Activated naive CD8-positive, alpha-beta T cell treated with anti-CD3 and anti-CD28 coated beads, Interleukin-2, amount 50 U/mL, for 24 hours (primary cell): ENCODE results near the gene CPA5.
A peak's percentile ranks its signal among the peaks of the same experiment; 100 is the strongest.

ENCODE experiments used
- ATAC-seq: fragments of 150-1000 bp; cut with Tn5 transposase; one replicate; pipeline ENCODE4 v1.10.0; 2021
- DNase-seq: peaks from one replicate; pipeline ENCODE4 v3.0.0; 2021
- H3K27ac Mint-ChIP-seq: one replicate; pipeline ENCODE4 v1.8.0; 2021; ENCODE audit warnings: mild to moderate bottlenecking, mixed read lengths
- H3K27me3 Mint-ChIP-seq: one replicate; pipeline ENCODE4 v1.8.0; 2021; ENCODE audit warnings: mixed read lengths
- H3K36me3 Mint-ChIP-seq: one replicate; pipeline ENCODE4 v1.8.0; 2021; ENCODE audit warnings: low read depth, mixed read lengths
- H3K4me1 Mint-ChIP-seq: one replicate; pipeline ENCODE4 v1.8.0; 2021; ENCODE audit warnings: mixed read lengths
- H3K4me3 Mint-ChIP-seq: one replicate; pipeline ENCODE4 v1.8.0; 2021; ENCODE audit warnings: mild to moderate bottlenecking, moderate library complexity, mixed read lengths
- H3K9me3 Mint-ChIP-seq: one replicate; pipeline ENCODE4 v1.8.0; 2021; ENCODE audit warnings: mixed read lengths

CPA5 gene, protein sequence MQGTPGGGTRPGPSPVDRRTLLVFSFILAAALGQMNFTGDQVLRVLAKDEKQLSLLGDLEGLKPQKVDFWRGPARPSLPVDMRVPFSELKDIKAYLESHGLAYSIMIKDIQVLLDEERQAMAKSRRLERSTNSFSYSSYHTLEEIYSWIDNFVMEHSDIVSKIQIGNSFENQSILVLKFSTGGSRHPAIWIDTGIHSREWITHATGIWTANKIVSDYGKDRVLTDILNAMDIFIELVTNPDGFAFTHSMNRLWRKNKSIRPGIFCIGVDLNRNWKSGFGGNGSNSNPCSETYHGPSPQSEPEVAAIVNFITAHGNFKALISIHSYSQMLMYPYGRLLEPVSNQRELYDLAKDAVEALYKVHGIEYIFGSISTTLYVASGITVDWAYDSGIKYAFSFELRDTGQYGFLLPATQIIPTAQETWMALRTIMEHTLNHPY

GRCh38 chr7:130344271-130344866, at the start of gene CPA5:
Gene CPA5, plus strand, starts transcription at chr7:130344816. Its CDS starts 1,670 bp downstream, at chr7:130346486.
- Mint-ChIP-seq H3K9me3 (no peaks in the 10 kb centered on the region), H3K27ac (no peak within 1 kb of the TSS), H3K4me1 (no peaks in the 10 kb centered on the region), H3K36me3 (no peaks in the 10 kb centered on the region), H3K27me3 (no peaks in the 10 kb centered on the region), H3K4me3 (no peak within 1 kb of the TSS)
- DNase-seq (no peak), ATAC-seq (no peak)

- DNase-seq = no peak
- no peak for ATAC-seq
Measured at GRCh38 chr7:130296221-130296951, 48.2 kb upstream of the CPA5 start.

GRCh38 chr7:130297628-130298543, 46.7 kb upstream of the CPA5 start:
- H3K27me3 Mint-ChIP-seq = no peaks in the 10 kb centered on the region
- no peaks in the 10 kb centered on the region for H3K36me3 Mint-ChIP-seq
- no peaks in the 10 kb centered on the region for H3K4me1 Mint-ChIP-seq
- no peak overlapping the region for H3K27ac Mint-ChIP-seq
- H3K9me3 Mint-ChIP-seq = no peaks in the 10 kb centered on the region
- no peak overlapping the region for H3K4me3 Mint-ChIP-seq
- ATAC-seq (no peak), DNase-seq (no peak)

More at GRCh38 chr7:130296221-130296951, 48.2 kb upstream of the CPA5 start:
- no peaks in the 10 kb centered on the region for H3K27me3 Mint-ChIP-seq
- no peak overlapping the region for H3K27ac Mint-ChIP-seq
- no peaks in the 10 kb centered on the region for H3K9me3 Mint-ChIP-seq
- no peaks in the 10 kb centered on the region for H3K4me1 Mint-ChIP-seq
- no peaks in the 10 kb centered on the region for H3K36me3 Mint-ChIP-seq
- no peak overlapping the region for H3K4me3 Mint-ChIP-seq

DNA sequence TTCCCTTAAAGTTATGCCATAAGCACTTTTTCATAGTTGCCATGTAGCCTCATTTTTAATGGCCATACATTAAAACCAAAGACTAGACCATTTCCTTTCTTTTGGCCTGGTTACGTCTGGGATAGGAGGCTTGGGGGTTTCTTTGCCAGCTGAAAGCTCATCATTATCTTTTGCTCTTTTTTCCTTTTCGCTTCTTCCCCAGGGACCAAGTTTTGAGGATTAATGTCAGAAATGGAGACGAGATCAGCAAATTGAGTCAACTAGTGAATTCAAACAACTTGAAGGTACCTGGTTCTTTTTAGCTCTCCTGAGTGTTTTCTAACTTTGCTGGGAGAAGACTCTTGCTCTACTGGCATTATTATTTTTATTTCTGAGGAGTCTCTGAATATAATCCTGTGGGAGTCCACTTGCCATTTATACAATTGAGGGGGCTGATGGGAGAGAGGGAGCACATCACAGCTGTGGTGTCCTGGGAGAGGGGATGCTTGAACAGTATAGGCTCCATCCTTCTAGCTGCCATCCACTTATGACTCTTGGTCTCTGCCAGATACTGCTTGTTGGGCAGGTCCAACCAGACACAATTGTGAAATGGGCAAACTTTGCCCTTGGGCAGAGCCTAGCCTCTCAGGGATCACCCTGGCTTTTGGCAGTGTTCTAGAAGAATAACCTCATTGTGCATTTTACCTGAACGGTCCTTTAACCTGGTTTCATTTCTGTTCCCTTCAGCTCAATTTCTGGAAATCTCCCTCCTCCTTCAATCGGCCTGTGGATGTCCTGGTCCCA, 45.9 kb upstream of the CPA5 start:
- no peak overlapping the region for H3K27ac Mint-ChIP-seq
- H3K27me3 Mint-ChIP-seq = no peaks in the 10 kb centered on the region
- H3K4me1 Mint-ChIP-seq = no peaks in the 10 kb centered on the region
- H3K4me3 Mint-ChIP-seq = no peak overlapping the region
- ATAC-seq (no peak), DNase-seq (no peak)
- H3K9me3 Mint-ChIP-seq = no peaks in the 10 kb centered on the region
- no peaks in the 10 kb centered on the region for H3K36me3 Mint-ChIP-seq

DNA sequence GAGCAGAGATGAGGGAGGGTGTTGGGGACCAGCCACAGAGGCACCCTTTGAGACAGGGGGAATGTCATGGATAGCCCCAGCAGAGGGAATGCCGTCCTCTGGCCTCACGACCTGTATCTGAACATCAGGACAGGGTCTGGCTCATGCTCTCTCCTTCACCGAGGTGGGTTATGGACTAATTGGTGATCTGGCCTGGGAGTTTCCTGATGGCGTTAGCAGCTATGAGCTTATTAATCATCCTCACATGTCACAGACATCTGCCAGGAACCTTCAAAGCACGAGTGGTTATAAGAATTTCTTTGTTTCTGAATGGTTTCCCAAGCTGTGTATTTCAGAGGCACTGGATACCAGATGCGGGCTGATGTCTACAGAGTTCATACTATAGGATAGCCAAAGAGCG, 44.8 kb upstream of the CPA5 start:
- Mint-ChIP-seq H3K4me1 (no peaks in the 10 kb centered on the region), H3K36me3 (no peaks in the 10 kb centered on the region), H3K4me3 (no peak overlapping the region), H3K27ac (no peak overlapping the region), H3K9me3 (no peaks in the 10 kb centered on the region), H3K27me3 (no peaks in the 10 kb centered on the region)
- ATAC-seq (no peak), DNase-seq (no peak)

- Mint-ChIP-seq H3K27ac (no peak overlapping the region), H3K9me3 (no peaks in the 10 kb centered on the region), H3K27me3 (no peaks in the 10 kb centered on the region), H3K36me3 (no peaks in the 10 kb centered on the region), H3K4me1 (no peaks in the 10 kb centered on the region), H3K4me3 (no peak overlapping the region)
- ATAC-seq (no peak), DNase-seq (no peak)
Measured at GRCh38 chr7:130301501-130302020, 43.1 kb upstream of the CPA5 start.

DNA sequence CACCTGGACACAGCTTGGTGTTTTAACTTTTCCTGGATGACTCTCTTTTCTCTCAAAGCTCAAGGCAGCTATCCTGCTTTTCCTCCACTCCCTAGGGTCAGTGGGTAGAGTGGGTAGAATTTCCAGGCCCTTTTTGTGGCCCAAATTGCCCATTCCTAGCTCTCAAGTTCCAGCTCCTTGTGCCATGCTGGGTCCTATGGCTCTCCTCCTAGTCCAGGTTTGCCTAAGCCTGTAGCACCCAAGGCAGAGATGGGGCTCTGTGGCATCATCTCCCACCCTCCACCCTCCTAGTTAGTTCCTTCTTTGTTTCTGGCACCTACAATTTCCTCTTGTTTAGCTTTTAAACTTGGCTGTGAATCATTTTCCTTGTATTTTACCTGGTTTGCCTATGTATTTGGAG, 42.0 kb upstream of the CPA5 start:
- no peak overlapping the region for H3K4me3 Mint-ChIP-seq
- H3K9me3 Mint-ChIP-seq = no peaks in the 10 kb centered on the region
- H3K27me3 Mint-ChIP-seq = no peaks in the 10 kb centered on the region
- H3K27ac Mint-ChIP-seq = no peak overlapping the region
- DNase-seq (no peak), ATAC-seq (no peak)
- H3K36me3 Mint-ChIP-seq = no peaks in the 10 kb centered on the region
- H3K4me1 Mint-ChIP-seq = no peaks in the 10 kb centered on the region

DNA sequence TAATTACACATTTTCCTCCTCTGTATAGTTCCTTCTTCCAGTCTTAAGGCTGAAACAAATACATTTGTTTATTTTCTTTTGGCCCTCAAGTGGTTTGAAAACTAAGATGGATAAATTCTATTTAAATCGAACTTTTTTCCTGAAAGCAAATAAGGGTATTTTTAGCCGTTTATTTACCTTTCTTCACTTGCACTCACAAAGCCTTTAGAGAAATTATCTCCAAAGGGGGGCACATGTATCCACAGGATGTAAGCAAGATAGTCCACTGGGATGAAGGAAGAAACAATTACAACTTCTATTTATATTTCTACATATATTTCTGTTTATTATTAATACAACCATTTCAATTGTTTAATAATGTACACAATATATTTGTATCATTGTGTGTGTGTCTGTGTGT, 41.5 kb upstream of the CPA5 start:
- Mint-ChIP-seq H3K4me3 (no peak overlapping the region), H3K27ac (no peak overlapping the region), H3K27me3 (no peaks in the 10 kb centered on the region), H3K36me3 (no peaks in the 10 kb centered on the region), H3K4me1 (no peaks in the 10 kb centered on the region), H3K9me3 (no peaks in the 10 kb centered on the region)
- ATAC-seq (no peak), DNase-seq (no peak)

DNA sequence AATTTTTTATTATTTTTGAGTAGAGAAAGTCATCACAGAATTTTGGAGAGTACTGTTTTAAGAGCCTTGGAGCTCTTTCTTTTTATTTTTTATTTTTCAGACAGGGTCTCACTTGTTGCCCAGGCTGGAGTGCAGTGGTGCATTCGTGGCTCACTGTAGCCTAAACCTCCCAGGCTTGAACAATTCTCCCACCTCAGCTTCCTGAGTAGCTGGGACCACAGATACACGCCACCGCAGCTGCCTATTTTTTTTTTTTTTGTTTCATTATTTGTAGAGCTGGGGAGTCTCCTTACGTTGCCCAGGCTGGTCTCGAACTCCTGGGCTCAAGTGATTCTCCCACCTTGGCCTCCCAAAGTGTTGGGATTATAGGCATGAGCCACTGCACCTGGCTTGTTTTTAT, 41.1 kb upstream of the CPA5 start:
- H3K9me3 Mint-ChIP-seq = no peaks in the 10 kb centered on the region
- H3K36me3 Mint-ChIP-seq = no peaks in the 10 kb centered on the region
- H3K27ac Mint-ChIP-seq = no peak overlapping the region
- H3K4me3 Mint-ChIP-seq = no peak overlapping the region
- DNase-seq (no peak), ATAC-seq (no peak)
- no peaks in the 10 kb centered on the region for H3K27me3 Mint-ChIP-seq
- no peaks in the 10 kb centered on the region for H3K4me1 Mint-ChIP-seq

DNA sequence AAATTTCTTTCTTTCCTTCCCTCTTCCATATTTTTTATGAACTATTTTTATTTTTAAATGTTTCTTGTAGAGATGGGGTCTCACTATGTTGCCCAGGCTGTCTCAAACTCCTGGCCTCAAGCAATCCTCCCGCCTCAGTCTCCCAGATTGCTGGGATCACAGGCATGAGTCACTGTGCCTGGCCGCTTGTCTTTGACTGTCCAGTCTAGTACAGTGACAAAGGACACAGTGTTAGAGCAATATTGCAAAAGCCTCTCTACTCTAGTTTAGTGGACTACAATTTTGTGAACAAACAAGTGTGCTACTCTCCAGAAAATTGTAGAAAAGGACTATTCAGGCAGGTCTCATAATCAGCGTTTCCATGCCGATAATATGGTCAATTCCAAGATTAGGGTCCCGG, 40.6 kb upstream of the CPA5 start:
- no peak overlapping the region for H3K4me3 Mint-ChIP-seq
- ATAC-seq (no peak), DNase-seq (no peak)
- H3K4me1 Mint-ChIP-seq = no peaks in the 10 kb centered on the region
- no peaks in the 10 kb centered on the region for H3K27me3 Mint-ChIP-seq
- H3K27ac Mint-ChIP-seq = no peak overlapping the region
- H3K9me3 Mint-ChIP-seq = no peaks in the 10 kb centered on the region
- no peaks in the 10 kb centered on the region for H3K36me3 Mint-ChIP-seq

- Mint-ChIP-seq H3K4me3 (no peak overlapping the region), H3K36me3 (no peaks in the 10 kb centered on the region), H3K9me3 (no peaks in the 10 kb centered on the region), H3K27me3 (no peaks in the 10 kb centered on the region), H3K4me1 (no peaks in the 10 kb centered on the region), H3K27ac (no peak overlapping the region)
- no peak for ATAC-seq
- no peak for DNase-seq
Measured at GRCh38 chr7:130304878-130305277, 39.7 kb upstream of the CPA5 start.

GRCh38 chr7:130305433-130306042, 39.1 kb upstream of the CPA5 start:
- Mint-ChIP-seq H3K36me3 (no peaks in the 10 kb centered on the region), H3K27ac (no peak overlapping the region), H3K27me3 (no peaks in the 10 kb centered on the region), H3K4me3 (no peak overlapping the region), H3K4me1 (no peaks in the 10 kb centered on the region), H3K9me3 (no peaks in the 10 kb centered on the region)
- DNase-seq = no peak
- ATAC-seq = no peak

DNA sequence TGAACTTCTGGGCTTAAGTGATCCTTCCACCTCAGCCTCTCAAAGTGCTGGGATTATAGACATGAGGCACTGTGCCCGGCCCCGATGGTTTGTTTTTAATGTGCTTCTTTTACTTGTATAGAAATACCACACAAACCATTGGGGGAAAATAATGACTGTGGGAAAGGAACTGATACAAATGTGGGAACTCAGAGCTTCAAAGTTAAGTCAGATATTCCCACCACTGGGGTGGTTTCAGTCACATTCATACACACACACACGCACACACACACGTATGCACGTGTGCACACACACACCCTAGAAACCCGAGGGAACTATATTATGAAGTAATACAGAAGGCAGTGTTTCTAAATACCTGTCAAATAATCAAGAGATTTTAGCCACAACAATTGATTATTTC, 34.6 kb upstream of the CPA5 start:
- peak; percentile 30 for ATAC-seq
- H3K36me3 Mint-ChIP-seq = no peaks in the 10 kb centered on the region
- H3K4me3 Mint-ChIP-seq = no peak overlapping the region

More for the DNA sequence above, 34.6 kb upstream of the CPA5 start:
- DNase-seq = no peak
- H3K9me3 Mint-ChIP-seq = no peaks in the 10 kb centered on the region
- H3K27me3 Mint-ChIP-seq = no peaks in the 10 kb centered on the region
- H3K27ac Mint-ChIP-seq = peak overlapping the region; percentile 24
- no peaks in the 10 kb centered on the region for H3K4me1 Mint-ChIP-seq
